H1 (cell line): ENCODE results near the gene DHRS2. TPM values are rescaled to one million over a fixed set of nuclear protein-coding genes. Genes with fewer than 3 reads are reported as not detected.

Experiments
- CBX8 ChIP-seq: fragments of 300-800, 300-1000 bp; sonication (generic); IDR thresholded peaks from 2 replicates; pipeline ENCODE4 v1.7.1; 2016; ENCODE audit warnings: low read depth, low read length, borderline replicate concordance
- CHD2 ChIP-seq: IDR thresholded peaks from 2 replicates; pipeline ENCODE4 v1.6.1; 2012; ENCODE audit warnings: low read length, improper control_type of control experiment
- SIN3A ChIP-seq, 2 experiments: IDR thresholded peaks in 1 of 2; conservative IDR thresholded peaks in 1 of 2; 2 replicates each; pipeline ENCODE4 v1.6.1; 2011 to 2012; ENCODE audit warnings: low read length in 2 of 2, improper control_type of control experiment in 1 of 2, low read depth in 1 of 2, mild to moderate bottlenecking in 1 of 2
- polyA plus RNA-seq, 7 experiments: library from polyadenylated mRNA; depleted of rRNA in 3 of 7; stranded (reverse) in 5 of 7; unstranded in 2 of 7; fragments of >200 nt in 5 of 7; fragments of 200-250 nt in 2 of 7; gene quantifications; 1 replicate in 5 of 7; 2 replicates in 1 of 7; 4 replicates in 1 of 7; pipeline versions ENCODE4 v1.2.1 to v1.2.3, GENCODE V29; 2011 to 2013; ENCODE audit warnings: missing spikeins in 2 of 7, mixed read lengths in 2 of 7
- total RNA-seq: library from RNA; stranded (reverse); fragmentation: NEBNext Ultra II Directional; extraction: Animal tissue kit (Norgen Biotek cat#: 25700); gene quantifications from 2 replicates; pipeline ENCODE4 v1.2.1, GENCODE V29; 2021

DHRS2 gene
- total and polyA plus RNA-seq, 2 of the 8 experiments (the other 6 are each of a cell fraction or from before 2014, with no cell fraction given) = 1.1 to 3.5 TPM

- TF ChIP-seq CBX8 (no peak), CHD2 (no peak), SIN3A (conservative IDR thresholded peaks at IDR 0.05 in 1 of 2, IDR thresholded peaks at IDR 0.05 in 1 of 2; ENCODE audit: low read depth in 1 of 2, low read length in 2 of 2) (no peak)
- TF ChIP-seq, all 59 proteins: peak for 0
Measured at GRCh38 chr14:23629204-23629603, 7.0 kb upstream of the DHRS2 start (continued).
